Activated CD8-positive, alpha-beta T cell treated with anti-CD3 and anti-CD28 coated beads for 36 hours (primary cell): ENCODE data around the gene DNAJC4. TPM values are rescaled to one million over a fixed set of nuclear protein-coding genes. Genes with fewer than 3 reads are reported as not detected.
A peak's percentile ranks its signal among the peaks of the same experiment; 100 is the strongest.

Source experiments
- ATAC-seq: fragments of 200-7000 bp; cut with Tn5 transposase; one replicate; pipeline ENCODE4 v1.10.0; 2021; ENCODE audit warnings: mild to moderate bottlenecking, moderate library complexity
- CTCF ChIA-PET: fragments of 350-600 bp; sonication (Branson Sonifier 250); formaldehyde crosslinking; loops from one replicate; lab custom pipeline; 2021; ENCODE audit warnings: antibody characterized with exemption; lab: Charles Lee
- POLR2A ChIA-PET: fragments of 350-600 bp; sonication (Branson Sonifier 250); formaldehyde crosslinking; loops from one replicate; lab custom pipeline; 2021; ENCODE audit warnings: antibody characterized with exemption; lab: Charles Lee
- DNase-seq: peaks from one replicate; pipeline ENCODE4 v3.0.0-alpha.2; 2020
- H3K27ac Mint-ChIP-seq: one replicate; pipeline ENCODE4 v1.8.0; 2021; ENCODE audit warnings: mild to moderate bottlenecking, mixed read lengths
- H3K27me3 Mint-ChIP-seq: one replicate; pipeline ENCODE4 v1.8.0; 2021; ENCODE audit warnings: mixed read lengths
- H3K36me3 Mint-ChIP-seq: one replicate; pipeline ENCODE4 v1.8.0; 2021; ENCODE audit warnings: low read depth, mixed read lengths
- H3K4me1 Mint-ChIP-seq: one replicate; pipeline ENCODE4 v1.8.0; 2021; ENCODE audit warnings: low read depth, mixed read lengths
- H3K4me3 Mint-ChIP-seq: one replicate; pipeline ENCODE4 v1.8.0; 2021; ENCODE audit warnings: mild to moderate bottlenecking, moderate library complexity, mixed read lengths
- H3K9me3 Mint-ChIP-seq: one replicate; pipeline ENCODE4 v1.8.0; 2021; ENCODE audit warnings: mixed read lengths
- intact Hi-C: fragments of 100-400 bp; cut with micrococcal nuclease; formaldehyde crosslinking; loops from one replicate; pipeline ENCODE4 v1.10.0; 2022
- total RNA-seq, 2 experiments: library from RNA; stranded (reverse); gene quantifications; one replicate each; pipeline ENCODE4 v1.2.3, GENCODE V29; 2021
- TF ChIP-seq, protein P1 (sequence below): fragments of 200-600 bp; IDR thresholded peaks from one replicate; pipeline ENCODE4 v1.8.0; 2022; ENCODE audit warnings: antibody characterized with exemption, mild to moderate bottlenecking

The DNAJC4 gene
- total RNA-seq, 2 experiments from 2014 or later, result 25.8 to 26.1 TPM

DNA sequence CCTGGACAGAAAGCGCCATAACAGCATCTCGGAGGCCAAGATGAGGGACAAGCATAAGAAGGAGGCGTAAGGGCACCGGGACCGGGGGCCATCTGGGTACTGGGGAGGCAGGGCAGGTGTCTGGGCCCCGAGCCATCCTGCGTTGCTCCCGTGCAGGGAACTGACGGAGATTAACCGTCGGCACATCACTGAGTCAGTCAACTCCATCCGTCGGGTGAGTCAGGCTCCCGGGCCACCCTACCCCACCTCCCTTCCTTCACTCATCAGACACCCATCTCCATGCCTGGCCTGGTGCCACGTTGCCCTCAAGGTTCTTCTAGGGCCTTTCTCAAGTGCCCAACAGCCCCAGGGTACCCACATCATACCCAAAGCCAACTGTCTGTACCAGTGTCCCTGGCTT, 36.0 kb downstream of the DNAJC4 start:
- Mint-ChIP-seq H3K4me3 (no peak overlapping the region), H3K36me3 (peaks cover 10% of the 10 kb centered on the region), H3K9me3 (no peaks in the 10 kb centered on the region), H3K27ac (peak overlapping the region; percentile 20), H3K4me1 (peaks cover 15% of the 10 kb centered on the region), H3K27me3 (no peaks in the 10 kb centered on the region)
- intact Hi-C loops, result no loop called here
- POLR2A ChIA-PET, result interaction anchor here (6.6 kb wide), 1 partner anchor 18 kb away, joined by 132 read pairs; the partner anchor contains the start of genes PLCB3 and PPP1R14B
- DNase-seq, result no peak
- no peak for ATAC-seq
- CTCF ChIA-PET, result interaction anchor here (5.3 kb wide), 1 partner anchor 62 kb away, joined by 22 read pairs; no protein-coding TSS in a partner anchor
- TF ChIP-seq, protein P1, sequence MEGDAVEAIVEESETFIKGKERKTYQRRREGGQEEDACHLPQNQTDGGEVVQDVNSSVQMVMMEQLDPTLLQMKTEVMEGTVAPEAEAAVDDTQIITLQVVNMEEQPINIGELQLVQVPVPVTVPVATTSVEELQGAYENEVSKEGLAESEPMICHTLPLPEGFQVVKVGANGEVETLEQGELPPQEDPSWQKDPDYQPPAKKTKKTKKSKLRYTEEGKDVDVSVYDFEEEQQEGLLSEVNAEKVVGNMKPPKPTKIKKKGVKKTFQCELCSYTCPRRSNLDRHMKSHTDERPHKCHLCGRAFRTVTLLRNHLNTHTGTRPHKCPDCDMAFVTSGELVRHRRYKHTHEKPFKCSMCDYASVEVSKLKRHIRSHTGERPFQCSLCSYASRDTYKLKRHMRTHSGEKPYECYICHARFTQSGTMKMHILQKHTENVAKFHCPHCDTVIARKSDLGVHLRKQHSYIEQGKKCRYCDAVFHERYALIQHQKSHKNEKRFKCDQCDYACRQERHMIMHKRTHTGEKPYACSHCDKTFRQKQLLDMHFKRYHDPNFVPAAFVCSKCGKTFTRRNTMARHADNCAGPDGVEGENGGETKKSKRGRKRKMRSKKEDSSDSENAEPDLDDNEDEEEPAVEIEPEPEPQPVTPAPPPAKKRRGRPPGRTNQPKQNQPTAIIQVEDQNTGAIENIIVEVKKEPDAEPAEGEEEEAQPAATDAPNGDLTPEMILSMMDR, result no peak

DNA sequence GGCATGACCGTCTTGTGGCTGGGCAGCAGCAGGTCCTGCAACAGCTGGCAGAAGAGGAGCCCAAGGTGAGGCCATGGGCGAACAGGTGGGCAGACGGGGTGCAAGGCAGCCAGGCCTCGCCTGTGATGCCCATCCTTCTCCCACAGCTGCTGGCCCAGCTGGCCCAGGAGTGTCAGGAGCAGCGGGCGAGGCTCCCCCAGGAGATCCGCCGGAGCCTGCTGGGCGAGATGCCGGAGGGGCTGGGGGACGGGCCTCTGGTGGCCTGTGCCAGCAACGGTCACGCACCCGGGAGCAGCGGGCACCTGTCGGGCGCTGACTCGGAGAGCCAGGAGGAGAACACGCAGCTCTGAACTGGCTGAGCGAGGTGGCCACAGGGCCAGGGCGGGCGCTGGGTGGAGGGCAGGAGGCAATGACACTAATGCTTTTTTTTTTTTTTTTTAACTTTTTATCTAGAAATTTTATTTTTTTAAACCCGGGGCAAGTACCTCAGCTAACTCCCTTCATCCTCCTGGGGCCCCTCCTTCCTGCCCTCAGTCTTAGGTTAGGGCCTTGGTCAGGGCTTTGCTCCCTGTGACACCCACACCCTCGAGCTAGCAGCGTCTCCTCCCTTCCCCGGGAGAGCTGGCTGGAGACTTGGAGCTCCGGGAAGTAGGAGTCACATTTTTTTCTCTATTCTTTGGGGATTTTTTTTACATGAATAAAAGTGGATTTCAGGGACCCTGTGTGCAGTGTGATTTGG, 37.0 kb downstream of the DNAJC4 start:
- TF ChIP-seq, protein P1, result no peak
- peak overlapping the region; percentile 96 for H3K4me3 Mint-ChIP-seq
- ChIA-PET CTCF (interaction anchor here (1.2 to 6.1 kb wide), 6 partner anchors 15 to 88 kb away, joined by 3 to 77 read pairs (median 8); partner anchors contain the start of genes ESRRA and PLCB3), POLR2A (interaction anchor here (0.9 to 6.6 kb wide), 5 partner anchors 8 to 57 kb away, joined by 3 to 132 read pairs (median 11); partner anchors contain the start of genes BAD, PLCB3 and PPP1R14B)
- ATAC-seq (no peak), DNase-seq (no peak)
- intact Hi-C loops, result no loop called here
- peaks cover 20% of the 10 kb centered on the region for H3K4me1 Mint-ChIP-seq
- H3K27ac Mint-ChIP-seq, result peak overlapping the region; percentile 95
- no peaks in the 10 kb centered on the region for H3K27me3 Mint-ChIP-seq
- no peaks in the 10 kb centered on the region for H3K9me3 Mint-ChIP-seq
- H3K36me3 Mint-ChIP-seq, result peaks cover 10% of the 10 kb centered on the region

DNA sequence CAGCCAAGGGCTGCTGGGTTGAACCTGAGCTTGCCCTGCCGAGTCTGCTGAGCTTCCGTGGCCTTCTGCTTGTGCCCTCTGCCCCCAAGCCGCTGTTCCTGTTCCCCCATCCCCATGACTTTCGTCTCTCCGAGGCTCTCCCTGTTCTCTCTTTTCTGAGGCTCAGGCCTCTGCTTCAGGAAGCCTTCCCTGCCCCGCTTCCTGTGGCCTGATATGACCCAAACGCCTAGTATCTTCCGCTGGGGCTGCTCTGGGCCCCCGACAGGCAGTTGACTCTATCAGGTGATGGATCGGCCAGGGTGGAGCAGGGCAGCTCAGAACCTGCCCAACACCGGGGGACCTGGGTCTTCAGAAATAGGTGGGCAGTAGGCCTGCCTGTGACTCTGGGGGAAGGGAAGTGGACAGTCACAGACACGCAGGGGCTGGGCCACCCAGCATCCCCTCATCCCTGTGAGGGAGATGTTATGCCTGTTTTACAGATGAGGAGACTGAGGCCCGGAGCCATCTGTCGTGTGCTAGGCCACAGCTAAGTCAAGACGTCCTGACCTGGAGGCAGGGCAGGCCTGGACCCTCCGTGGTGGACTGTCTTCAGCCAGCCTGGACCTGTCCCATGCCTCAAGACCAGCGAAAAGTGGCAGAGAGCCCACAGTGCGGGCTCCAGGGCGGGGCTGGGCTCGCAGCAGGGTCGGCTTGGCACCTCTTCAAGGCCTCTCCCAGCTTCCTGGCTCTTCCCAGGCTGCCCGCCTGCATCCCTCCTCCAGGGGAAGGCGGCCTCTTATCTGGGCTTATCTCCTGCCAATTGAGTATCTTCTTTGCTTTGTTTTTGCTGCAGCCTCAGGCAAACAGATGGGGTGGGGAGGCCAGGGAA, 37.9 kb downstream of the DNAJC4 start:
- H3K27me3 Mint-ChIP-seq, result no peaks in the 10 kb centered on the region
- TF ChIP-seq, protein P1, result no peak
- H3K9me3 Mint-ChIP-seq, result no peaks in the 10 kb centered on the region
- H3K4me1 Mint-ChIP-seq, result peaks cover 21% of the 10 kb centered on the region
- peaks cover 8% of the 10 kb centered on the region for H3K36me3 Mint-ChIP-seq
- intact Hi-C loops, result no loop called here
- CTCF ChIA-PET, result interaction anchor here (1.2 to 6.1 kb wide), 9 partner anchors 16 to 87 kb away, joined by 3 to 77 read pairs (median 5); partner anchors contain the start of genes ESRRA, FERMT3 and PLCB3
- DNase-seq, result no peak
- POLR2A ChIA-PET, result interaction anchor here (0.9 to 6.6 kb wide), 11 partner anchors 9 to 83 kb away, joined by 3 to 132 read pairs (median 11); partner anchors contain the start of genes BAD, ESRRA, GPR137 and PLCB3
- peak overlapping the region; percentile 96 for H3K4me3 Mint-ChIP-seq
- ATAC-seq, result no peak
- peak overlapping the region; percentile 95 for H3K27ac Mint-ChIP-seq

GRCh38 chr11:64268893-64269539, 38.7 kb downstream of the DNAJC4 start:
- intact Hi-C loops, result no loop called here
- no peaks in the 10 kb centered on the region for H3K9me3 Mint-ChIP-seq
- peaks cover 8% of the 10 kb centered on the region for H3K36me3 Mint-ChIP-seq
- H3K27ac Mint-ChIP-seq, result peak overlapping the region; percentile 95
- TF ChIP-seq, protein P1, result no peak
- DNase-seq (peak; percentile 76), ATAC-seq (peak; percentile 22)
- H3K4me1 Mint-ChIP-seq, result peaks cover 21% of the 10 kb centered on the region
- ChIA-PET POLR2A (interaction anchor here (0.6 to 6.6 kb wide), 14 partner anchors 10 to 84 kb away, joined by 3 to 132 read pairs (median 8); partner anchors contain the start of genes BAD, ESRRA, FERMT3 and GPR137), CTCF (interaction anchor here (1.2 to 6.1 kb wide), 7 partner anchors 17 to 86 kb away, joined by 3 to 77 read pairs (median 10); partner anchors contain the start of genes ESRRA, FERMT3 and PLCB3)
- peak overlapping the region; percentile 96 for H3K4me3 Mint-ChIP-seq
- no peaks in the 10 kb centered on the region for H3K27me3 Mint-ChIP-seq
